Cardiac ventricle fibroblast (primary cell): ENCODE data around the gene CAPN15. TPM values are rescaled to one million over a fixed set of nuclear protein-coding genes. Genes with fewer than 3 reads are reported as not detected.

Source experiments
- total RNA-seq: library from RNA; depleted of rRNA; stranded (reverse); fragments of >200 nt; gene quantifications from 2 replicates; pipeline ENCODE4 v1.2.3, GENCODE V29; 2015

Gene CAPN15
- 29.2 and 37.8 TPM in 2 replicates for total RNA-seq

DNA sequence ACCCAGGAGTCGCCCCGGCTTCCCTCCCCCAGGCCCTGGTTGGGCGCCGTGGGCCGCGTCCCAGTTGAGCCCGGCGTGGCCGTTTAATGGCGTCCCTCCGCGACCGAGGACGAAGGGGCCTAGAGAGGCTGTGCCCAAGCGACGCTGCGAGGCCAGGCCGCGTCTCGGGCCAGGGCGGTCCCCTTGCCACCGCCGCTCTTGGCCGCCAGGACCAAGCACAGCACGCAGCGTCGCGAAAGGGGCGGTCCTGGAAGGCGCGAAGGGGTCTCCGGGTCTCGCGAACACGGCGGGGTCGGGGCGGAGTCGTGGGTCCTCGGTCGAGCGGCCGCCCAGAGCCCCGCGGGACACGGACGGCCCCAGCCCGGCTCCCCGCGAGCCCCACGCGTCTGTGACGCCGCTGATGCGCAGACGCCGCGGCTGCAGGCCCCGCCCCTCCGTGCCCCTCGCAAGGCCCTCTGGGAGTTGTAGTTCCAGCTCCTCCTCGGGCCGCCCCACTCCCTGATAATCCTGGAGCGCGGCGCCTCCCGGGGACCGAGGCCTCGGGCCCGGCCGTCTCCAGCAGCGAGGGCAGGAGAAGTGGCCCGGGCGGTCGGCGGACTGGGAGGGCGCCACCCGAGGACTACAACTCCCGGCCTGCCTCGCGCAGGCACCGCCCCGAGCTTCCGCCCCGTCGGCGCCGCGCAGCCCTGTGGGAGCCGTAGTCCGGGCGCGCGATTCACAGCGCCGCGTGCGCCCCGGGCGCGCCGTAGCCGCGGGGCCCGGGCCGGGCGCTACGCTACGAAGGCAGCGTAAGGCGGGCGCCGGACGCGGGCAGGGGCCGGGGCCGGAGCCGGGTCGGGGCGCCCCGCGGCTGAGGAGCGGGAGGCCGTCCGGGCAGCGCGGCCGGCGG is at the start of gene CAPN15:
CAPN15 (plus strand) TSS at position 698 of the 889 bp plus-strand sequence. CDS start 19,127 bp downstream, outside the sequence.

DNA sequence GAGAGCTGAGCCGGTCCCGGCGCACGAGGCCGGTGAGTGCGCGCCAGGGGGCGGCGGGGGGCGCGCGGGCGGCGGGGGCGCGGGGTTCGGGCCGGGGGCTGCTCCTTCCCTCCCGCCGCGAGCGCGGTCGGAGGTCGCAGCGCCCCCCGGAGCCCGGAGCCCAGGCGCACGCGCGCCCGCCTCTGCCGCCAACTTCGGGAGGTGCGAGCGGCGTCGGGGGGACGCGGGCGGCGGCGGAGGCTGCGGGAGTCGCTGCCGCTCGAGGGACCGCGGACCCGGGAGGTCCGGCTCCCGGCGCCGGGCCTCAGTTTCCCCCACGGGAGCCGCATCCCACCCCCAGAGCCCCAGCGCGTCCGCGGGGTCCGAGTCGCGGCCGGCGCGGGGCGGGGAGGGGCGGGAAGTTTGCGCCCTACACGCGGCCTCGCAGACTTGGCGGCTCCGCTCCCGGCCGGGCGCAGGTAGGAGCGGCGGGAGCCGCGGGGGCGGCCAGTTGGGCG is 32.7 kb downstream of the CAPN15 start, which contains the start of gene PRR35:
PRR35 (plus strand) TSS at position 191 of the 497 bp plus-strand sequence. CDS start 2,901 bp downstream, outside the sequence.

DNA sequence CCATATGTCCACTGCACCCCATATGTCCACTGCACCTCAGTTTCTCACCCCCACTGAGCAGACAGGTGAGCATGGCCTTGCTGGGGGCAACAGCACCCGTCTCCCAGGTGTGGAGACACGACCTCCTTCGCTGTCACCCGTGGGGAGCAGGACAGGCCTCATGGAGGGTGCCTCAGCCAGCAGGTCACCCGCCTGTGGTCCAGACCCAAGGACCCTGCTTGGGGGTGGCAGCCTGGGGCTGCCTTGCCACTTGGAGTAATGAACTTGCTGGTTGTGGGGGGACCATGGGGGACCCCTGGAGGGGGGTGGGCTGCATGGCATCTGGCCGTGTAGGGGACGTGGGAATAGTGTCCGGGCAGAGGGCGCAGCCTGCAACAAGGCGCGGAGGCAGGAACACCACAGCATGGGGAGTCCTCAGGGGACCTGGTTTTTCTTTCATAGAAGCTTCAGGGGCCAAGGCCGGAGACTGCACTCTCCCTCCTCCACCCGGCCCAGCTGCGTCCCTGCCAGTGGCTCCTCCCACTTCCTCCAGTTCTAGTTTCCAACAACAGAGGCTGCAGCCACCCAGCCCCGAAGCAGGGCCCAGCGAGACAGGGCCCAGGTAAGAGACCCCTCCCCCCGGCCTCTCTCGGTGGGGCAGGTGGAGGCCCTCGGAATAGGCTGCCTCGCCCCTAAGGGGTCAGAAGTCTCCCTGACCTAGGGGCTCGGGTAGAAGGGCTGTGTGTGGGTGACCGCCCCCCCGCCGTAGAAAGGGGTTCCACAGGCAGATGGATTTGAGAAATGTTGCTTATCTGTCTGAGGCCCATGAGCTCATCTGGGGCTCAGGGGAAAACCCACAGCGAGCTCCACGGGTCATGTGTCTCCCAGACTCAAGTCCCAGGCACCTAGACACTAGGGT is 39.2 kb downstream of the CAPN15 start, which contains the start of gene NHLRC4:
NHLRC4 (plus strand) TSS at position 531 of the 898 bp plus-strand sequence. CDS start 1,043 bp downstream, outside the sequence.

DNA sequence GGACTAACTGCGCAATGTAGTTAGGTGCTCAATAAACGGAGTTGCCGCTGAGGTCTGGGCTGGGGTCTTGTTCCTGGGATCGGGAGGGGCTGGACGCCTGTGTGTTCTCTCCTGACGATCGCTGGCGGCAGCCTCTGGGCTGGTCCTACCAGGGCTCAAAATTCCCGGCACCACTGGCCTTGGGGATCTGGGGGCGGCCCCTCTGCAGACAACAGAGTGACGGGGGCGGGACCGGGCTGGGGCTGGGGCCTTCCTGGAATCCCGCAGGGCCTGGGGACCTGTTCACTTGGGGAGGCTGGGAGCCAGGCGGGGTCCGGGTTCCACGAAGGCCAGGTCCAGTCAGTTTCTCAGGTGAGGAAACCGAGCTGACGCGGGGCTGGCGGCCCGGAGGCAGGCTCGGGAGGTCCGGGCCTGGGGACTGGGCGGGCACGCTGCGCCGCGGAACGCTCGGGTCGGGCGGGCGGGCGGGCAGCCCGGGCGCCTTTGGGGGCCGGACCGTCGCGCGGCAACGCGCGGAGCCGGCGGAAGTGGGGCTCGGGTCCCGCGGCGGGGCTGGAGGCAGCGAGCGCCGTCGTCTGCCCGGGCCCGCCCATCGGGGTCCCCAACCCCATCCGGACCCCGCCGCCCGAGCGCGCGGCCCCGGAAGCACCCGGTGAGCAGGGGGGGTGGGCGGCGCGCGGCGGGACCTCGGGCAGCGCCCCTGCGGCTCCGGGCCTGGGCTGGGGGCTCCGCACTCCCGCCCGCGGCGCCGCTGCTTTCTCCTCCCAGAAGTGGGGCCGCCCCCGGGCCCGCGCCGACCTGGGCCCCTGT is 42.1 kb downstream of the CAPN15 start, which contains the start of gene PIGQ:
PIGQ (plus strand) TSS at position 524 of the 810 bp plus-strand sequence. CDS start 4,107 bp downstream, outside the sequence.

DNA sequence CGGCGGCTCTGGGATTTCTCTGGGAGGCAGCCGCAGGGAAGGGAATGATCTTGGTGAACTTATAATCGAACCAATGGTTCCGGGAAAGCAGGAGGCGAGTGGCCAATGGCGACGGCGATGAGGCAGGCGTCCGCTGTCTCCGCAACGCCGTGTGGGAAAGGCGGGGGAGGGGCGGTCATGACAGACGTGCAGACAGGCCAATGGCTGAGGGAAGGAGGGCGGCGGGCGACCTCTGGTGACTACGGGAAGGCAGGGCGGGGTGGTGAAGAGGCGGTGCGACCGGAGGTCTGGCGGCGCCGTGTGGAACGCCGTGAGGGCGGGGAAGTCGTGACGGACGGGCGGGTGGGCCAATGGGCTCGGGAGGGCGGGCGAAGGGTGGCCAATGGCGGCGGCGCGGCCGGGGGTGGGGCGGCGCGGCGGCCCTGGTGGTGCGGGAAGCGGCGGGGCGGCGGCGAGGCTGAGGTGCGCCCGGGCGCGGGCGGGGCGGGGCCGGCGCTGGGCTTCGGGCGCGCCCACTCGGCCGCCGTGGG is 62.2 kb downstream of the CAPN15 start, which contains the start of gene RAB40C:
RAB40C (plus strand) TSS at position 409 of the 530 bp plus-strand sequence. CDS start 226 bp downstream, outside the sequence.

Other genes starting within 250 kb of the CAPN15 start
- 0.78 TPM in 1 of 2 replicates, not detected in the other for gene ARHGDIG, start 247.1 kb upstream of the CAPN15 start, total RNA-seq
- gene PDIA2, start 244.5 kb upstream of the CAPN15 start, total RNA-seq, result 0.94 TPM in 1 of 2 replicates, not detected in the other
- gene AXIN1, start 175.0 kb upstream of the CAPN15 start, total RNA-seq, result 19.0 and 20.7 TPM in 2 replicates
- gene MRPL28, start 157.2 kb upstream of the CAPN15 start, total RNA-seq, result 55.9 and 64.4 TPM in 2 replicates
- gene PGAP6, start 145.7 kb upstream of the CAPN15 start, total RNA-seq, result 28.3 and 44.1 TPM in 2 replicates
- gene NME4, start 130.5 kb upstream of the CAPN15 start, total RNA-seq, result 88.8 and 105 TPM in 2 replicates
- 15.5 and 19.2 TPM in 2 replicates for gene DECR2, start 125.8 kb upstream of the CAPN15 start, total RNA-seq
- gene RAB11FIP3, start 102.1 kb upstream of the CAPN15 start, total RNA-seq, result 29.1 and 32.8 TPM in 2 replicates
- not detected in 2 replicates for gene PRR35, start 32.7 kb downstream of the CAPN15 start, total RNA-seq
- gene NHLRC4, start 39.3 kb downstream of the CAPN15 start, total RNA-seq, result 3.5 and 4.4 TPM in 2 replicates
- gene PIGQ, start 42.3 kb downstream of the CAPN15 start, total RNA-seq, result 20.2 and 25.1 TPM in 2 replicates
- 10.9 and 19.7 TPM in 2 replicates for gene RAB40C, start 62.4 kb downstream of the CAPN15 start, total RNA-seq
- gene WFIKKN1, start 103.3 kb downstream of the CAPN15 start, total RNA-seq, result 0.06 TPM in 1 of 2 replicates, not detected in the other
- 187 and 190 TPM in 2 replicates for gene METTL26, start 108.6 kb downstream of the CAPN15 start, total RNA-seq
- gene MCRIP2, start 114.1 kb downstream of the CAPN15 start, total RNA-seq, result 21.0 and 34.2 TPM in 2 replicates
- gene WDR90, start 121.7 kb downstream of the CAPN15 start, total RNA-seq, result 5.7 and 9.1 TPM in 2 replicates
- gene RHOT2, start 140.4 kb downstream of the CAPN15 start, total RNA-seq, result 18.7 and 19.5 TPM in 2 replicates
- gene RHBDL1, start 148.0 kb downstream of the CAPN15 start, total RNA-seq, result 0.50 and 1.5 TPM in 2 replicates
- gene STUB1, start 152.7 kb downstream of the CAPN15 start, total RNA-seq, result 97.2 and 118 TPM in 2 replicates
- gene JMJD8, start 156.6 kb downstream of the CAPN15 start, total RNA-seq, result 47.8 and 63.7 TPM in 2 replicates
- 14.2 and 14.9 TPM in 2 replicates for gene WDR24, start 162.7 kb downstream of the CAPN15 start, total RNA-seq
- not detected in 2 replicates for gene FBXL16, start 178.1 kb downstream of the CAPN15 start, total RNA-seq
- gene METRN, start 187.4 kb downstream of the CAPN15 start, total RNA-seq, result 115 and 126 TPM in 2 replicates
- gene ANTKMT, start 193.4 kb downstream of the CAPN15 start, total RNA-seq, result 30.0 and 34.0 TPM in 2 replicates
- gene CCDC78, start 198.7 kb downstream of the CAPN15 start, total RNA-seq, result 0.10 and 1.3 TPM in 2 replicates
- gene HAGHL, start 199.4 kb downstream of the CAPN15 start, total RNA-seq, result 5.9 and 16.4 TPM in 2 replicates
- gene CIAO3, start 213.3 kb downstream of the CAPN15 start, total RNA-seq, result 8.9 and 16.7 TPM in 2 replicates
- not detected in 2 replicates for gene MSLN, start 233.0 kb downstream of the CAPN15 start, total RNA-seq